Activated CD4-positive, alpha-beta T cell treated with anti-CD3 and anti-CD28 coated beads, Interleukin-2, Interleukin-6, amounts not matched to agents 100 ng/mL and 50 ng/mL, durations not matched to agents 16 hours and 8 hours (primary cell): ENCODE results near the gene ZNF133.
A peak's percentile ranks its signal among the peaks of the same experiment; 100 is the strongest.
"Not testable (repeated sequence)": the region's sequence is repeated elsewhere in the genome, so short reads cannot be mapped to it uniquely, and the experiment has no call there.

Experiments
- DNase-seq: peaks from one replicate; pipeline ENCODE4 v3.0.0-alpha.2; 2020

Gene ZNF133

DNA sequence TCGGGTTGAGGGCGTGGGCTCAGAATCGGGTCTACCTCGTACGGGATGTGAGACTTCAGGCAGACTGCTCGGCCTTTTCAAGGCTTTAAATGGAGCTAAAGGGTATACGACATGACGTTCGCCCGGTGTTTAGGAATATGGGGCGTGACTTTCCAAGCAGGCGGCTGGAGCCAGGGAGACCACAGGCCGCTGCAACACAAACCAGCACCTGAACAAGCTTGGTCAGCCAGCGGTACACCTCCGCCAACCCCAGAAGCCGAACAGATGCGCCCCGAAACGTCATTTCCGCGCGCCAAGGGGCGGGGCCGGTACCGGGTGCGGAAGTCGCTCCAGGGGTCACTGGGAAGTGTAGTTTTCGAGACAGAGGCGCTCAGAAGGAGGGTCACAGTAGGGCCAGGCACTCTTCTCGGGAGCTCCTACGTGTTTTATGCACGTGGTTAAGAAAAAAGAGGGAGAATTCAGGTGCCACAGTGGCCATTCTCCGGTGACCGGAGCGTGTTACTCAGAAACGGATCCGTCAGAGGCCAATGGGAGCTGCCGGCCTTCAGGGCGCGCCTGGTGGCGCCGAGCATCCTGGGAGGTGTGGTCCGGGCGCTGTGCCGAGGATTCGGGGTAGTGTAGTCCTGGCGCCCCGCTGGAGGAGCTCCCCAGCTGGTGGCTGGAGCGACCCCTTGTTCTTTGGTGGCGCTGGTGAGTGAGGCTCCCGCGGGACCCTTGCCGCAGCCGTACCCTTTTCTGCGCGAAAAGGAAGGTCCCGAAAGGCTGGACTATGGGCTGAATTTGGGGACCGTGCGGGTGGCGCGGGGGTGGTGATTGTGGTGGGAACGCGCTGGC, at the start of gene ZNF133:
Gene ZNF133, plus strand, starts transcription at position 613 of the 834 bp plus-strand sequence. CDS start 17,160 bp downstream, outside the sequence.
- DNase-seq: peak; percentile 96

DNA sequence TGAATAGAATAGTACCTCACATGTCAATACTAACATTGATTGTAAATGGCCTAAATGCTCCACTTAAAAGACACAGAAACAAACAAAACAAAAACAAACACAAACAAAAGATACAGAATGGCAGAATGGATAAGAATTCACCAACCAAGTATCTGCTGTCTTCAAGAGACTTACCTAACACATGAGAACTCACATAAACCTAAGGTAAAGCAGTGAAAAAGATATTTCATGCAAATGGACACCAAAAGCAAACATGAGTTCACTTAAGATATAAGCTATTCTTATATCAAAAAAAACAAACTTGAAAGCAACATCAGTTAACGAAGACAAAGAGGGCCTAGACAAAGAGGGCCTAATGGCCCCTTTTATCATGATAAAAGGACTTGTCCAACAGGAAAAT, 47.3 kb upstream of the ZNF133 start:
- no peak for DNase-seq

DNA sequence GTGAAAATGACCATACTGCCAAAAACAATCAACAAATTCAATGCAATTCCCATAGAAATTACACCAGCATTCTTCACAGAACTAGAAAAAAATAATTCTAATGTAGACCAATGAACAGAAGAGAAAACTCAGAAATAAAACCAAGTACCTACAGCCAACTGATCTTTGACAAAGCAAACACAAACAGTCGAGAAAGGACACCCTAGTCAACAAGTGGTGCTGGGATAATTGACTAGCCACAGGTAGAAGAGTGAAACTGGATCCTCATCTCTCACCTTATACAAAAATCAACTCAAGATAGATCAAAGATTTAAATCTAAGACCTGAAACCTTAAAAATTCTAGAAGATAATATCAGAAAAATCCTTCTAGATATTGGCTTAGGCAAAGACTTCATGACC, 44.5 kb upstream of the ZNF133 start:
- no peak for DNase-seq

DNA sequence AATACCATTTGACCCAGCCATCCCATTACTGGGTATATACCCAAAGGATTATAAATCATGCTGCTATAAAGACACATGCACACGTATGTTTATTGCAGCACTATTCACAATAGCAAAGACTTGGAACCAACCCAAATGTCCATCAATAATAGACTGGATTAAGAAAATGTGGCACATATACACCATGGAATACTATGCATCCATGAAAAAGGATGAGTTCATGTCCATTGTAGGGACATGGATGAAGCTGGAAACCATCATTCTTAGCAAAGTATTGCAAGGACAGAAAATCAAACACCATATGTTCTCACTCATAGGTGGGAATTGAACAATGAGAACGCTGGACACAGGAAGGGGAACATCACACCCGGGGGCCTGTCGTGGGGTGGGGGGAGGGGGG, 39.8 kb upstream of the ZNF133 start:
- DNase-seq: not testable (repeated sequence)

DNA sequence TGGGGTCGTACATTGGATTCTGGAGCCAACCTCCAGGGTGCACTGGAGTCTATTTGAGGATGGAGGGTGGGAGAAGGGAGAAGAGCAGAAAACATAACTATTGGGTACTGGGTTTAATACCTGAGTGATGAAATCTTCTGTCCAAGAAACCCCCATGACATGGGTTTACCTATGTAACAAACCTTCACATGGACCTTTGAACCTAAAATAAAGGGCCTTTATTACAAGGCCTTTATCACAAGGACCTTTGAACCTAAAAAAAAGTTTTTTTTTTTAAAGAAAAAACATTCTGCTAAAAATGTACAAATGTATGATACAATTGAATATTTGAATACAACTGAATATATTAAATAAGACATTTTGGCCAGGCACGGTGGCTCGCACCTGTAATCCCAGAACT, 38.1 kb upstream of the ZNF133 start:
- no peak for DNase-seq

DNA sequence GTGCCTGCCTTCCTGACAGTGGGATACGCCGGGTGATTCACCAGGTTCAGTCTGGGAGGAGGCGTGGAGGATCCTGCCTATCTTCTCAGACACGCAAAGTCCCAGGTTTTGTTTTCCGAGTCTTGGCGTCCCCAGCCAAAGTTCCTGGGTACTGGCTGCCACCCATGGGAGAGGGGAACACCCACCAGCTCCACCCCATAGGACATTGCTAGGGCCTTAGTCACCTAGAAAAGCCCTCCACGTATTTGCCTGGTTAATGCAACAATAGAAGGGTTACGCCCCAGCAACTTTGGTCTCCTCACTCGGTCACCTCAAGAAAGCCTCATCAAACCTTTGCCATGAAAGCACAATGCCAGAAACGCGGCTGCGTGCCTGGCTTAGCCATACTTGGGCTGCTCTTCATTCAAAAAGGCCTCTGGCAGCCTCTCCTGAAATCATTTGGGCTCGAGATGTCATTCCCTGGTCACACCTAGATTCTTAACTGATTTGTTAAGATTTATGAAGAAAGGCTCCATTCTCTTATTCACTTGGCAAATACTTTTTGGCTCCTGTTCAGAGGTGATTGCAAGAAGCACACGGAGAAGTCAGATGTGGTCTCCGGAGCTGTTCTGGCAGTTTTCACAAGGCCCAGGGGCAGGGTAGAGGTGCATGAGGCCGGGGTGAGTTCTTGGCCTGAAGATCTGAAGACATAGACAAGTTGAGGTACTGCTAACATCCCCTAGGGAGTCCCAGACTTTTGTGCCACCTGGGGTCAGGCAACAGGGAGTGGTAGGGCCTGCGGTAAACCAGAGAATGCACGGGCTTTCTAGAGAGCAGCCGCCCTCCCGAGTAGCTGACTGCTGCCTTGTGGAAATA, 35.5 kb upstream of the ZNF133 start:
- no peak for DNase-seq

DNA sequence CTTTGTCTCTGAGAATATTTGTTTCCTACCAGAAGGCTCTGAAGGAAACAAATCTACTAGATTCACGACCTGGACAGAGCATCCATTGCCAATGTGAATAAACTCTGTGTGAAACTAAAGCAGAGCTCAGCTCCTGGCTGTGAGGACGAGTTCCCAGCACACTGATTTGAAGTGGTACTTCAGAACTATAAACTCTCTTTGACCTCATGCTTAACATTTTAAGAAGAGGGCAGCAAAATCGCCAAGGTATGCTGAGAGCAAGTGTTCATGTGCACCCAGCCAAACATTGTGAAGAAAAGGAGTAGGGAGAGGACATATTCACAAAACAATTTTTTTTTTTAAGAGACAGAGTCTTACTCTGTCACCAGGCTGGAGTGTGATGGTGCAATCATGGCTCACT, 33.7 kb upstream of the ZNF133 start:
- no peak for DNase-seq

DNA sequence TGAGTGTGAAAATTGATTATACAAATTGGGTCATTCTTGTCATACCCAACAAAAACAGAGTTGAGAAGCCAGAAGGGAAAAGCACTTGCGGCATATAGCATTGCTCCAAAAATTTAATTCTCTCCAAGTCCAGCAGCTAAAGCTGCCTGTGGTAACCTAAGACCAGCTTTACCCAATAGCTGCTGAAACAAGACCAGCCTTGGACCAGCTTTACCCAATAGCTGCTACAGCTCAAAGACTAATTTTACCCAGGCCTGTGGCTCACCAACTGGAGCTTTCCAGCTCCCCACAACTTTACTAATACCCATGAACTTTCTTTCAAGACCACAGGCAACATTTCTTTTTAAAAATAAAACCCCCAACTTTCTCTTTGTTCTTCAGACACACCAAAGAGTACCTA, 32.8 kb upstream of the ZNF133 start:
- no peak for DNase-seq

DNA sequence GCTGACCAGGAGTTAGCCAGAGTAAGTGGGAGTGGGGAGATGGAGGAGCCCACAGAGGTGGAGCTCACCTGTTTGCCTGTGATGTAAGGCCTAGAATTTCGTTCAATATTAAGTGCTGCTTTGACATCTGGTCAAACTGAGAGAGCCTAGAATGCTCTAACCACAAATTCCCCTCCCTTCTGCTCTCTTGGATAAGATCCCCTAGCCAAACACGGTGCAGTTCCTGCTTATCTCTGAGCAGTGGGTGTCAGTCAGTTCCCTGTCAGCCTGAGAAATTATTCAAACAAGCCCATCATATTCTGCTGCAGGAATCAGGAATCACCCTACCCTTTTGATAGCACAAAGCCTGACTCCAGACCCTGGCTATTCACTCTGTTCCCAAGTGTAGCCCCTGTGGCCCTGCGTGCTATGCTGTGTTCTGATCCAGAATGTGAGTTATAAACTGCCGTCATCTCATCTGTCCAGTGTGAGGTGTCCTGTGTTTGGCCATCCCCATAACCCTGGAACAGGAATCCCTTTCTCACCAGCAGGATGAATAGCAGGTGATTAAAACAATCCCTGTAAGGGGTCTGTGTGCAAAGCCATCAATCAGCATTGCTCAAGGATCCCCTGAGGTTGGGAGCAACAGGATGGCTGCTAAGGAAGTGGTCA, 31.8 kb upstream of the ZNF133 start:
- DNase-seq: no peak

DNA sequence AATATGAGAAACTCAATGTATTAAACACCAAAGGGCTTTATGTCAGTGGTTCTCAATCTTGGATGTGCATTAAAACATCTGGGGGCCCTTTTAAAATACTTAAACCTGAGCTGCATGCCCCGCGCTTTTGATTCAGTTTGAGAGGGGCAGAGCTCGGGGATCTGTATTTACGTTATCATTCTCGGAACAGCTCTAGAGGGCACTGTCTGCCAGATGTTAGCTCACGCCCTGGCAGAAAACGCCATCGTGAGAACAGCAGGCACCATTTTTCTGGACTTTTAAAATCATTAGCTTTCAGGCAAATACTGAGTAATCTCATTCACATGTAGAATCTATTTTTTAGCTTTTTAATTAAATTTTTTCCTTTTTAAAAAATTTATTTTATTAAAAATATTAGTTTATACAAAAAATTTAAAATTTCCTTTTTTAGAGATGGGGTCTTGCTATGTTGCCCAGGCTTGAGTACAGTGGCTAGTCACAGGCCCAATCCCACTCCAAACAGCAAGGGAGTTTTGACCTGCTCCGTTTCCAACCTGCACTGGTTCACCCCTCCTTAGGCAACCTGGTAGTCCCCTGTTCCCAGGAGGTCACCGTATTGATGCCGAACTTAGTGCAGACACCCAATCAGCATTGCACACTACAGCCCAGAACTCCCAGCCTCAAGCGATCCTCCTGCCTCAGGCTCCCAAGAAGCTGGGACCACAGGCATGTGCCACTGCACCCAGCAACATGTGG, 30.0 kb upstream of the ZNF133 start:
- no peak for DNase-seq

DNA sequence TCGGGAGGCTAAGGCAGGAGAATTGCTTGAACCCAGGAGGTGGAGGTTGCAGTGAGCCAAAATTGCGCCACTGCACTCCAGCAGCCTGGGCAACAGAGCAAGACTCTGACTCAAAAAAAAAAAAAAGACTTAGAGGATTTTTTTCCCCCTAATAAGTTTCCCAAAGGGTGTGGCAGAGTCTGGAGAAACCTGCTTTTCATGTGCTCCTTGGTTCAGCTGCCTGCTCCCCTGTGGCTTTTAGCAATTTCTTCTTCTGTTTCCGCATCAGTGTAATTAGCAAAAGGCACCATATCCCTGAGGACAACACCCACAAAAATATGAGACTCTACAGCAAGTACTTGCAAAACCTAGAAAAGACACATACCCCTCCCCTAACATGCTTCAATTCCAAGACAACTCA, 28.6 kb upstream of the ZNF133 start:
- DNase-seq: no peak

DNA sequence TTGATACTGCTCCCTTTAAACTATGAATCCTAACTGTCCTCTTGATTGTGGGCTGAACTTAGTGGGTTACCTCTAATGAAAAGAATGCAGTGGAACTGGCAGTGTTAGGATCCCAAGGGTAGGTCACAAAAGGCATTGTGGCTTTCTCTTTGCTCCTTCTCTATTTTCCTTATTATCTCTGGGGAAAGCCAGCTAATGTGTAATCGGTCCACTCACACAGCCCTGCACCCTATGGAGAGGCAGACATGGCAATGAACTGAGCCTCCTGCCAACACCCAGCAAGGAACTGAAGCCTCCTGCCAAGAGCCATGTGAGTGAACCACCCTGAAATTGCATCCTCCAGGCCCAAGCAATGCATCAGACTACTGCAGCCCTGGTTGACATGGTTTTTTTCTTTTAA, 24.6 kb upstream of the ZNF133 start:
- DNase-seq: no peak

DNA sequence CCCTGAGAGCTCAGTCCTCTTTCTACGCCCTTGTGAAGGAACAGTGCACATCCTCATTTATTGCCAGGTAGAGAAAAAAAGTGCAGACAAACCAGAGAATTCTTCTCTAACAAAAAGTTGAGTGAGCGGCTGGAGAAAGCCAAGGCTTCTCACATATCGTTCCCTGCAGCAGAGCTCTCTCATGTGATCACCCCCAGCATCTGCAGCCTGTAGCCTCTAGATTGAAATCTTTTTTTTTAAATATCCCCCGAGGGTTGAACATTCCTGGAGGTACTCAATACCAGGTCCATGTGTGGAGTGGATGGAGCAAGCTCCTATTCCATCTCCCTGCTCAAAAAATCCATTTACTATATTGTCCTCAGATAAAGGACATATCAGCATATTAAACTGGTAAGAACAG, 22.9 kb upstream of the ZNF133 start:
- DNase-seq: no peak

DNA sequence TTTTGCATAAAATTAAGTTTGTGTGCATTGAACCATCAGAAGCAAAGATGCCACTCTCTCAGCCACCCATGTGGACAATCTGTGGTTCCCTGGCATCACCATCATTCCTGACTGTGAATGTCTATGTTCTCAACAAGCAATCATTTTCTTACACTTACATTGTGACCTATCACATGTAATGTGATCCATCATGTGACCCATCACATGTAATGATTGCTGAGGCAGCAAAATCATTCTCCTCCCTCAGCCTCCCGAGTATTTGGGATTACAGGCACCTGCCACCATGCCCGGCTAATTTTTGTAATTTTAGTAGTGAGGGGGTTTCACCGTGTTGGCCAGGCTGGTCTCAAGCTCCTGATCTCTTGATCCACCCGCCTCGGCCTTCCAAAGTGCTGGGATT, 22.0 kb upstream of the ZNF133 start:
- DNase-seq: no peak

DNA sequence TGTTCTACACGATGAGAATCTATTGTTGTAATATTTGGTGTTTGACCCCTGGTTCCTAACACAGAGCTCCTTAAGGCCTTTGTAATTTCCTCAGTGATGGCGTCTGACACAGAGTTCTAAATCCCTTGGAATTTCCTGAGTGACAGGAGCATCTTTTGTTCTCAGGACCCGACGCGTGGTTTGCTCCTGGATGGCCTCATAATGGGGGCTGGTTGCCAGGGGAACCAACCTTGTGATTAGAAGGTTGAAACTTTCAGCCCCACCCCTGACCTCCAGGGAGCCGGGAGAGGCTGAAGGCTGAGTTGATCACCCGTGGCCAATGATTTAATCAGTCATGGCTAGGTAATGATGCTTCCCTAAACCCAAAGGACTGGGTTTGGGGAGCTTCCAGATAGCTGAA, 20.5 kb upstream of the ZNF133 start:
- DNase-seq: no peak

DNA sequence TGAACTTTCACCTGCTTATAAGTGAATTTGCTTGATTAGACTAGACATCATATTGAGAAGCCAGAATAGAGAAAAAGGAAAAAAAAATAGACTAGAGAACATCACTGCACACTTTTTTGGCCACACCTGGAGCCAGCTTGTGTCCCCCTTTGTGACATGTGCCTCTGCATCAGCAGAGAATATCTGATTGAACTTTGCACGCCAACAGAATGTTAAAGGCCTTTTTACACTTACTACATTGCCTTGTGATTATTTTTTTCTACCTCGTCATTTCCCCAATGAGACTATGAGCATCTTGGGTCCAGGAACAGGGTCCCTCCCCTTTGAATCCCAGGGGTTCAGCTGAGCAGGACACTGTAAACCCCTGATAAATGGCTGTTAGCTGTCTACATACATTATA, 17.2 kb upstream of the ZNF133 start:
- no peak for DNase-seq

DNA sequence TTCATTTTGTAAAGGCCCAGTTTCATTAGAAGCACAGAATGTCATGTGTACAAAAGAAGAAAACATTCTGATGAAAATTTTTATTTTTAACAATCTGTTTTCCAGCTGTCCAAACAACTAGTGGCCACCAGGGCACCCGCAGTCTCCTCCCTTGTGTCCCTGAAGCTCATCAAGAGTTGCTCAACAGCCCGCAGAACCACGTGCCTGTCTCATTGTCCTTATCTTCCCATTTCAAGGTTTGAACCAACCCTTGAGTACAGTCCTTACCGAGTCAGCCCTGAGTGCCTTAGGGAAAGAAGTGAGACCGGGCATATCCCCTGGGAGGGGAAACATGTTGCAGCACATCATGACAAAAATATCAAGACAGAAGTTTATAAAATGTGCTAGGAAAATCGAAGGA, 15.9 kb upstream of the ZNF133 start:
- DNase-seq: no peak

DNA sequence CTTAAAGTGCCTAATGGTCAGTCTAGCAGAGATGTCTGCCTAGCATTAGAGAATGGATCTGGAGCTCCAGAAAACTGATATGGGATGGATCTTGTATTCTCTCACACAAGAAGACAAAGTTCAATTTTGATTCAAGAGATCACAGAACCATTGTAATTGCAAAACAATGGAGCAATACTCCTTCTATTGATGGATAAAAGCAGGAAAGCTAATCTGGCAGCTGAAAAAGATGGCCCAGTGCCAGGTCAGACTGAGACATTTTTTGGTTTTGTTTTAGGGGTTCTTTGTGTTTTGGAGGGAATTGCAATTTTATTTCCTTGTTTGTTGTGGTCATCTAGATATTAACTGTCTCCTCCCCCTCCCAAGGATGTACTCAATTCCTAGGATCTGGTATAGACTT, 14.6 kb upstream of the ZNF133 start:
- no peak for DNase-seq

DNA sequence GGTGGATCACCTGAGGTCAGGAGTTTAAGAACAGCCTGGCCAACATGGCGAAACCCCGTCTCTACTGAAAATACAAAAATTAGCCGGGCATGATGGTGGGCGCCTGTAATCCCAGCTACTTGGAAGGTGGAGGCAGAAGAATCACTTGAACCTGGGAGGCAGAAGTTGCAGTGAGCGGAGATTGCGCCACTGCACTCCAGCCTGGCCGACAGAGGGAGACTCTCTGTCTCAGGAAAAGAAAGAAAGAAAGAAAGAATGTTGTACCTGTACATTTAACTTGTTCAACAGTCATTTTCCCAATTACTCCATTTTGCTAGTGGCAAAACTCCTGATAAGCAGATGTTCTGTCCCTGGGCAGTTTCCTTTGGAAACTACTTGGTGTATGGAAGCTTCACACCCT, 12.4 kb upstream of the ZNF133 start:
- DNase-seq: not testable (repeated sequence)

DNA sequence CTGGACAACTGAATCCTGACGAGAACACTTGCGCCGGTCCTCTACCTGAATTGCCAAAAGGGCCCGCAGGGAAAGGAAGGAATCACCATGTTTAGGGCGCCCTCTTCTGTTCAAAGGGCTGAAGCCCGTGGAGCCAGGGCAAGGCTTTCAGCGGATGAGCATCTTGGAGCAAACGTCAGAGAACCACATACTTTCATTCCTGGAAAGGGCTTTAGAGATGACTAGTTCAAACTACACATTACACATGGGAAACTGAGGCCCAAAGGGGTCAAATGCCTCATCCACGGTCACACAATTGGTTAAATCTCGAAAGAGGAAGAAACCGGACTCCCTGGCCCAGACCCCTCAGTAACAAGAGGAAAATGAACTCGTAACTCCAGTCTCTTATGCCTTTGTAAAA, 11.5 kb upstream of the ZNF133 start:
- peak; percentile 84 for DNase-seq

DNA sequence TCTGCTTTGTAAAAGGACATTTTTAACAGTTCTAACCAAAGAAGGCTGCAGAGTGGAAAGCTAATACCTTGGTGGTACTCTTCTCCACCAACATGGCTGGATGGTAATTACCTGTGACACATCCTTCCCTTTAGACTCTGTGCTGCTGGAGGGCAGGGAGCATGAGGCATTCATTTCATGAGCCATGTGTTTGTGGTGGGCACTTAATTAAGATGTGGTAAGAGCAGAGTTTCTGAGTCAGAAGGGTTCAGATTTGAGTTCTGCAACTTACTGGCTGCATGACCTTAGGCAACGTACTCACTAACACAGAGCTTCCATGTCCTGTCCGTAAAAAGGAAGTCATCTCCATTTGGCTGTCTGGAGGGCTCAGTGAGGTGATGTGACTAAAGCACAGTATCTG, 9.1 kb upstream of the ZNF133 start:
- DNase-seq: no peak

DNA sequence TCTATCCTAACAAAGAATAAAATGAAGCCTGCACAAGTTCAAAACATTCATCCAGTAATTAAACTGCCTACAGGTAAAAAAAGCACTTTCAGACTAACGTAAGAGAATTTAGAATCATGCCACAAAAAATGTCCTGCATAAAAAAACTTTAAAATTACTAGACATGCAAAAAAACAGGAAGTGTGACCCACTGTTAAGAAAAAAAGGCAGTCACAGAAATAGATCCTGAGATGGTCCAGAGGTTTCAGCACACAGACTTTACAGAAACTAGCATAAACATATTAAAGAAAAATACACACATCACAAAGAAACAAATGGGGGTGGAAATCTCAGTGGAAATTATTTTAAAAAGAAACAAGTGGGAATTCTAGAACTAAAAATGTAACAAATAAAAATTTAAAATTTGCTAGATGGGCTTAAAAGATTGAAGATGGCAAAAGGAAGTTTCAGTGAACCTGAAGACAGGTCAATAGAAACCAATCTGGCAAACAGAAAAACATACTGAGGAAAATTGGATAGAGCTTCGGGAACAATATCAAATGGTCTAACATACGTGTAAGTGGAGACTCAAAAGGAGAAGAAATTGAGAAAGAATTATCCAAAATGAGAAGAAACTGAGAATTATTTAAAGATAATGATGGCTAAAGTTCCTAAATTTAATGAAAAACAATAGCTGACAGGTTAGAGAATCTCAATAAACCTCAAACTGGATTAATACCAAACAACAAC, 3.4 kb upstream of the ZNF133 start:
- DNase-seq: no peak
